SK-N-MC (cell line): ENCODE data around the gene TANGO6.
"Not testable (repeated sequence)": the region's sequence is repeated elsewhere in the genome, so short reads cannot be mapped to it uniquely, and the experiment has no call there.

Experiments
- DNase-seq: peaks from one replicate; pipeline ENCODE4 v3.0.0-alpha.2; 2011; ENCODE audit warnings: low read depth, low spot score
- H3K27ac ChIP-seq: fragments of 200-600 bp; sonication (generic); 2 replicates; pipeline ENCODE4 v1.5.1; 2016; ENCODE audit warnings: mixed run types
- H3K36me3 ChIP-seq: fragments of 200-600 bp; sonication (generic); 2 replicates; pipeline ENCODE4 v1.6.1; 2017; ENCODE audit warnings: antibody characterized with exemption, low read length, mixed read lengths; ENCODE audit not compliant: insufficient read depth
- H3K4me3 ChIP-seq: fragments of 200-600 bp; sonication (generic); 2 replicates; pipeline ENCODE4 v1.5.1; 2016
- H3K9ac ChIP-seq: fragments of 200-600 bp; sonication (generic); 2 replicates; pipeline ENCODE4 v1.8.0; 2017; ENCODE audit warnings: mixed run types, mixed read lengths; ENCODE audit not compliant: insufficient read length
- H3K9me3 ChIP-seq: fragments of 200-600 bp; sonication (generic); 2 replicates; pipeline ENCODE4 v1.6.1; 2017; ENCODE audit warnings: low read depth, mild to moderate bottlenecking, antibody characterized with exemption, low read length, moderate library complexity, mixed read lengths
- EZH2 ChIP-seq: fragments of 200-600 bp; sonication (generic); IDR thresholded peaks from one replicate; pipeline ENCODE4 v1.6.1; 2017; ENCODE audit warnings: antibody characterized with exemption
- FOXP2 ChIP-seq: optimal IDR thresholded peaks from 2 replicates; pipeline ENCODE3; 2011; ENCODE audit warnings: mild to moderate bottlenecking, moderate library complexity; ENCODE audit not compliant: insufficient read depth; ENCODE audit errors: extremely low read length, control extremely low read depth
- POLR2AphosphoS5 ChIP-seq: IDR thresholded peaks from 2 replicates; pipeline ENCODE4 v1.6.1; 2012; ENCODE audit warnings: mild to moderate bottlenecking, low read depth, low read length, borderline replicate concordance

Gene TANGO6

DNA sequence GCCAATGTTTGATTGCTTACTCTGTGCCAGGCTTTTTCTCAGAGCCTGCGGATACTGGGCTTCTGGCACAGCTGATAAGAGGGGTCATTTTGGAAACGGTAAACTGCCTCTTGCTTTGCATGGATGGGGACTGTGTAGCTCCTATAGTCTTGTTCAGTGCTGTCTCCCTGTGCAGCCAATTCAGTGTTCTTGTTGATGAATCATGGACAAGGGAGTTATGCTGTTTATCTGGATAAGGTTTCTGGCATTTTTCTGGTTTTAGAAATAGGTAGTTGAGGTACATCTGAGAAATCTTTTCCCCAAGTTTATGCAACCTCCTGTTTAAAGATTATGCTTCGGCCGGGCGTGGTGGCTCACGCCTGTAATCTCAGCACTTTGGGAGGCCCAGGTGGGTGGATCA, 16.7 kb upstream of the TANGO6 start:
- Histone ChIP-seq H3K9me3 (no peaks in the 10 kb centered on the region), H3K9ac (no peak overlapping the region), H3K4me3 (no peak overlapping the region), H3K36me3 (no peaks in the 10 kb centered on the region), H3K27ac (no peak overlapping the region)
- DNase-seq: no peak
- TF ChIP-seq FOXP2 (no peak), EZH2 (no peak), POLR2AphosphoS5 (no peak)

- H3K4me3 ChIP-seq: no peak overlapping the region
- no peak overlapping the region for H3K27ac ChIP-seq
- no peaks in the 10 kb centered on the region for H3K9me3 ChIP-seq
- TF ChIP-seq EZH2 (no peak), POLR2AphosphoS5 (no peak), FOXP2 (no peak)
- DNase-seq: no peak
- no peaks in the 10 kb centered on the region for H3K36me3 ChIP-seq
- no peak overlapping the region for H3K9ac ChIP-seq
Measured at GRCh38 chr16:68833251-68833650, 10.1 kb upstream of the TANGO6 start.

DNA sequence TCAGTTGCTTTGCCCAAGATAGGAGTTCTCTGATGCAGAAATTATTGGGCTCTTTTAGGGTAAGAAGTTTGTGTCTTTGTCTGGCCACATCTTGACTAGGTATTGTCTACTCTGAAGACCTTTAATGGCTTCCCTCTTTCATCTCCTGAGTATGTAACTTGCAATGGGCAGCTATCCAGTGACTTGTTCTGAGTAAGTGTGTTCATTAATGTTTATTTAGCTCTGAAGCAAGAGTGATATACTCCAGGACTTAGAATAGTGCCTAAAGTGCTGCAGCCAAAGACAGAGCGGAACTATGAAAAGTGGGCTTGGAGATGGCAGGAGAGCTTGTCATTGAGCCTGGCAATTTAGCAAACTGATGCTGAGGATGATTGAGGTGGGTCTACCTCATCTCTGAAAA, 8.8 kb upstream of the TANGO6 start:
- Histone ChIP-seq H3K36me3 (no peaks in the 10 kb centered on the region), H3K9ac (no peak overlapping the region), H3K27ac (no peak overlapping the region), H3K9me3 (no peaks in the 10 kb centered on the region), H3K4me3 (no peak overlapping the region)
- DNase-seq: no peak
- TF ChIP-seq POLR2AphosphoS5 (no peak), EZH2 (no peak), FOXP2 (no peak)

DNA sequence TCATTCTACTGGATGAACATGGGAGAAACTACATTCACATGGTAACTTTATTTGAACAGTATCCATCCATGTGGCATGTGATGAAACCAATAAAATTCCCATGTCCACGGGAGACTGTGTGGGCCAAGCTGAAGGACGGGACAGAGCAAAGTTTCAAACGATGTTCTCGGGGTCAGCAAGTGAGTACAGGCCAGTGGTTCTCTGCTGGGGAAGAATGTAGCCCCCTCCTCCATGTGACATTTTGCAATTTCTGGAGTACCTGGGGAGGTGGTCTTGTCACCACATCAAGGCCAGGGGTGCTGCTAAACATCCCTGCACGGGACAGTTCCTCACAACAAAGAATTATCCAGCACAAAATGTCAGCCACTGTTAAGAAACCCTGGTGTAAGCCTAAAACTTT, 7.4 kb upstream of the TANGO6 start:
- no peaks in the 10 kb centered on the region for H3K36me3 ChIP-seq
- H3K9me3 ChIP-seq: no peaks in the 10 kb centered on the region
- no peak overlapping the region for H3K27ac ChIP-seq
- H3K9ac ChIP-seq: no peak overlapping the region
- H3K4me3 ChIP-seq: no peak overlapping the region
- no peak for DNase-seq
- TF ChIP-seq EZH2: no peak
- TF ChIP-seq FOXP2: no peak
- no peak for TF ChIP-seq POLR2AphosphoS5

DNA sequence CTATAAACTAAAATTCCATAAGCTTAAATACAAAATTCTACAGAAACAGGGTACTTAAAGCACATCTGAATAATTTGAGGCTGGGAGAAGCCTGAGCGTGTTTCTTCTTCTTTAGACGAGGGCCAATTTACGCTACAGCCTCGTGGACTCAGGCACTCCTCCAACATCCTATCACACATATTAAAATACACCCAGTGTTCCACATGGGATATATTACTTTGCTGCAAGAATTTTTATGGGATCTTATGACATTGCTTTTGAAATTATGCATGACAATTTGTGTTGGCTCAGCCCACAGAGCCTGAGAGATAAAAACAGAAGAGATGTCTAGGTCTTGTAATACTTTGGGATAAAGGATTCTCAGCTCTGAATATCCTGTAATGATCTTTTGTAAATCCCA, 3.5 kb upstream of the TANGO6 start:
- H3K4me3 ChIP-seq: no peak overlapping the region
- no peak overlapping the region for H3K27ac ChIP-seq
- DNase-seq: no peak
- no peaks in the 10 kb centered on the region for H3K9me3 ChIP-seq
- H3K9ac ChIP-seq: no peak overlapping the region
- TF ChIP-seq EZH2 (no peak), POLR2AphosphoS5 (no peak), FOXP2 (no peak)
- H3K36me3 ChIP-seq: no peaks in the 10 kb centered on the region

GRCh38 chr16:68842964-68843481, 308 bp upstream of the TANGO6 start:
- H3K36me3 ChIP-seq, H3K27ac ChIP-seq, H3K9me3 ChIP-seq, DNase-seq: not testable (repeated sequence)
- Histone ChIP-seq H3K9ac (peak overlapping the region; percentile 84), H3K4me3 (peak overlapping the region; percentile 89)

- H3K27ac ChIP-seq: no peak overlapping the region
- DNase-seq: no peak
- peak overlapping the region; percentile 84 for H3K9ac ChIP-seq
- H3K36me3 ChIP-seq: no peaks in the 10 kb centered on the region
- TF ChIP-seq EZH2: no peak
- no peak for TF ChIP-seq FOXP2
- no peak for TF ChIP-seq POLR2AphosphoS5
- no peaks in the 10 kb centered on the region for H3K9me3 ChIP-seq
- peak overlapping the region; percentile 89 for H3K4me3 ChIP-seq
Measured at GRCh38 chr16:68844211-68844564, 857 bp downstream of the TANGO6 start.

- Histone ChIP-seq H3K9me3 (no peaks in the 10 kb centered on the region), H3K36me3 (no peaks in the 10 kb centered on the region), H3K9ac (no peak overlapping the region), H3K27ac (no peak overlapping the region), H3K4me3 (no peak overlapping the region)
- no peak for DNase-seq
- no peak for TF ChIP-seq EZH2
Measured at GRCh38 chr16:68848786-68849185, 5.5 kb downstream of the TANGO6 start.

DNA sequence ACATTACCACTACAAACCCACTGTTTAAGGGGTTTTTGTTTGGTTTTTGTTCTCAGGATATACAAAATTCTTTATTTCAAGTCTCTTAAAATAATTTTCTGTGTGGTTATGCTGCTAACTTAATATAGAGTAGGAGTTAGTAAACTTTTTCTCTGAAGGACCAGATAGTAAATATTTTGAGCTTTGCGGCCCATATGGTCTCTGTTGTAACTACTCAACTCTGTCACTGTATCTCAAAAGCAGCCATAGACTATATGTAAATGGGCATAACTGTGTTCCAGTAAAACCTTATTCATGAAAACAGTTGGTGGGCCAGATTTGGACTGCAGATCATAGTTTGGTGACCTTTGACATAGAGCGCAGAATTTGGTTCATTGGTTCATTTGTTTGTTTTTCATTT, 7.2 kb downstream of the TANGO6 start:
- DNase-seq: no peak
- Histone ChIP-seq H3K36me3 (no peaks in the 10 kb centered on the region), H3K4me3 (no peak overlapping the region), H3K9me3 (no peaks in the 10 kb centered on the region), H3K27ac (no peak overlapping the region), H3K9ac (no peak overlapping the region)
- no peak for TF ChIP-seq EZH2
- TF ChIP-seq FOXP2: no peak
- no peak for TF ChIP-seq POLR2AphosphoS5
